NT2/D1 (cell line): Measurements from ENCODE around the gene TBKBP1.
A peak's percentile ranks its signal among the peaks of the same experiment; 100 is the strongest.

Experiments
- DNase-seq: peaks from one replicate; pipeline ENCODE4 v3.0.0-alpha.2; 2011; ENCODE audit warnings: low read depth, low spot score
- H3K27me3 ChIP-seq: 2 replicates; pipeline ENCODE4 v1.6.0; 2011; ENCODE audit warnings: mild to moderate bottlenecking; ENCODE audit not compliant: insufficient read length, insufficient read depth
- H3K36me3 ChIP-seq: 2 replicates; pipeline ENCODE4 v1.6.1; 2011; ENCODE audit warnings: mild to moderate bottlenecking, low read length, mixed read lengths; ENCODE audit not compliant: insufficient read depth, insufficient read length
- H3K4me1 ChIP-seq: 2 replicates; pipeline ENCODE4 v1.5.1; 2011; ENCODE audit not compliant: insufficient read depth, insufficient read length
- H3K4me3 ChIP-seq: 2 replicates; pipeline ENCODE4 v1.5.1; 2011; ENCODE audit warnings: low read depth; ENCODE audit not compliant: insufficient read length
- H3K9ac ChIP-seq: 2 replicates; pipeline ENCODE4 v1.6.0; 2011; ENCODE audit warnings: low read depth; ENCODE audit not compliant: insufficient read length
- H3K9me3 ChIP-seq: 2 replicates; pipeline ENCODE4 v1.5.1; 2011; ENCODE audit warnings: mild to moderate bottlenecking, low read length; ENCODE audit not compliant: insufficient read depth
- SUZ12 ChIP-seq: IDR thresholded peaks from 2 replicates; pipeline ENCODE4 v1.6.1; 2011; ENCODE audit not compliant: insufficient read length, insufficient read depth; ENCODE audit errors: extremely low read depth
- YY1 ChIP-seq: IDR thresholded peaks from 2 replicates; pipeline ENCODE4 v1.6.1; 2011; ENCODE audit not compliant: insufficient read length, insufficient read depth
- ZNF274 ChIP-seq: IDR thresholded peaks from 2 replicates; pipeline ENCODE4 v1.6.1; 2011; ENCODE audit warnings: mild to moderate bottlenecking, low read depth, low read length

TBKBP1 gene

GRCh38 chr17:47651704-47652103, 42.3 kb upstream of the TBKBP1 start:
- no peaks in the 10 kb centered on the region for H3K27me3 ChIP-seq
- DNase-seq, result no peak
- H3K4me3 ChIP-seq, result peak overlapping the region; percentile 73
- H3K9me3 ChIP-seq, result no peaks in the 10 kb centered on the region
- peak overlapping the region; percentile 92 for H3K9ac ChIP-seq
- peaks cover 69% of the 10 kb centered on the region for H3K36me3 ChIP-seq
- TF ChIP-seq YY1 (no peak), ZNF274 (no peak), SUZ12 (no peak)
- no peaks in the 10 kb centered on the region for H3K4me1 ChIP-seq

- no peaks in the 10 kb centered on the region for H3K4me1 ChIP-seq
- H3K4me3 ChIP-seq, result no peak overlapping the region
- peaks cover 70% of the 10 kb centered on the region for H3K36me3 ChIP-seq
- H3K9ac ChIP-seq, result no peak overlapping the region
- TF ChIP-seq SUZ12 (no peak), ZNF274 (no peak), YY1 (no peak)
- H3K9me3 ChIP-seq, result no peaks in the 10 kb centered on the region
- no peak for DNase-seq
- no peaks in the 10 kb centered on the region for H3K27me3 ChIP-seq
Observed at GRCh38 chr17:47652570-47652969, 41.4 kb upstream of the TBKBP1 start.

GRCh38 chr17:47653442-47653841, 40.5 kb upstream of the TBKBP1 start:
- no peaks in the 10 kb centered on the region for H3K4me1 ChIP-seq
- H3K9me3 ChIP-seq, result no peaks in the 10 kb centered on the region
- no peak overlapping the region for H3K4me3 ChIP-seq
- H3K36me3 ChIP-seq, result peaks cover 75% of the 10 kb centered on the region
- TF ChIP-seq ZNF274, result no peak
- no peak for TF ChIP-seq YY1
- TF ChIP-seq SUZ12, result no peak
- no peak for DNase-seq
- H3K9ac ChIP-seq, result no peak overlapping the region
- no peaks in the 10 kb centered on the region for H3K27me3 ChIP-seq

- Histone ChIP-seq H3K4me1 (no peaks in the 10 kb centered on the region), H3K36me3 (peaks cover 89% of the 10 kb centered on the region), H3K9ac (no peak overlapping the region), H3K9me3 (no peaks in the 10 kb centered on the region), H3K4me3 (no peak overlapping the region), H3K27me3 (no peaks in the 10 kb centered on the region)
- TF ChIP-seq YY1 (no peak), SUZ12 (no peak), ZNF274 (no peak)
- no peak for DNase-seq
Observed at GRCh38 chr17:47654991-47655390, 39.0 kb upstream of the TBKBP1 start.

GRCh38 chr17:47660064-47660492, 33.9 kb upstream of the TBKBP1 start:
- Histone ChIP-seq H3K9me3 (no peaks in the 10 kb centered on the region), H3K4me1 (no peaks in the 10 kb centered on the region), H3K9ac (no peak overlapping the region), H3K4me3 (no peak overlapping the region), H3K36me3 (peaks cover 98% of the 10 kb centered on the region), H3K27me3 (no peaks in the 10 kb centered on the region)
- TF ChIP-seq SUZ12 (no peak), ZNF274 (no peak), YY1 (no peak)
- DNase-seq, result no peak

- no peak for TF ChIP-seq YY1
- peaks cover 94% of the 10 kb centered on the region for H3K36me3 ChIP-seq
- no peaks in the 10 kb centered on the region for H3K27me3 ChIP-seq
- H3K4me1 ChIP-seq, result no peaks in the 10 kb centered on the region
- H3K4me3 ChIP-seq, result no peak overlapping the region
- no peak for DNase-seq
- no peaks in the 10 kb centered on the region for H3K9me3 ChIP-seq
- no peak overlapping the region for H3K9ac ChIP-seq
Observed at GRCh38 chr17:47663912-47664623, 29.9 kb upstream of the TBKBP1 start.

- no peaks in the 10 kb centered on the region for H3K9me3 ChIP-seq
- no peaks in the 10 kb centered on the region for H3K4me1 ChIP-seq
- no peak overlapping the region for H3K4me3 ChIP-seq
- no peak for DNase-seq
- H3K9ac ChIP-seq, result no peak overlapping the region
- no peaks in the 10 kb centered on the region for H3K27me3 ChIP-seq
- TF ChIP-seq SUZ12 (no peak), ZNF274 (no peak), YY1 (no peak)
- H3K36me3 ChIP-seq, result peaks cover 95% of the 10 kb centered on the region
Observed at GRCh38 chr17:47664624-47664941, 29.4 kb upstream of the TBKBP1 start.
